ENCODE data around the gene LRRN3.

GRCh38 chr7:111101856-111102646 is 11.1 kb downstream of the LRRN3 start:
- TF ChIP-seq POLR2AphosphoS5 (IDR thresholded peaks at IDR 0.05; ENCODE audit: insufficient read depth in 1 of 2, low read depth in 1 of 2): no peak
- no peak for TF ChIP-seq CTCF (IDR thresholded peaks at IDR 0.05)
- TF ChIP-seq POLR2A (IDR thresholded peaks at IDR 0.05): no peak

Measured in vagina (tissue), 2 donors.